ENCODE data around the gene MRPS2.
"Not testable (repeated sequence)": the region's sequence is repeated elsewhere in the genome, so short reads cannot be mapped to it uniquely, and the experiment has no call there.

The MRPS2 gene

GRCh38 chr9:135499326-135500070 is 984 bp upstream of the MRPS2 start:
- peak; percentile 74 to 82 for DNase-seq (ENCODE audit: low read depth in 2 of 2)

GRCh38 chr9:135500071-135500524 is 384 bp upstream of the MRPS2 start:
- no peak for DNase-seq (ENCODE audit: low read depth in 2 of 2)

- DNase-seq (ENCODE audit: low read depth in 2 of 2) = no peak
Observed at GRCh38 chr9:135501261-135502167, 1.0 kb downstream of the MRPS2 start.

GRCh38 chr9:135502168-135502872 is 1.8 kb downstream of the MRPS2 start:
- DNase-seq (ENCODE audit: low read depth in 2 of 2) = no peak

GRCh38 chr9:135502873-135503321 is 2.4 kb downstream of the MRPS2 start:
- DNase-seq (ENCODE audit: low read depth in 2 of 2) = no peak

GRCh38 chr9:135503371-135504261 is 3.1 kb downstream of the MRPS2 start:
- DNase-seq (ENCODE audit: low read depth in 2 of 2) = no peak

GRCh38 chr9:135504262-135505243 is 4.1 kb downstream of the MRPS2 start:
- peak; percentile 30 to 37 for DNase-seq (ENCODE audit: low read depth in 2 of 2)

- DNase-seq (ENCODE audit: low read depth in 2 of 2) = no peak
Observed at GRCh38 chr9:135505406-135506187, 5.1 kb downstream of the MRPS2 start.

- DNase-seq (ENCODE audit: low read depth in 2 of 2) = no peak
Observed at GRCh38 chr9:135506327-135507103, 6.0 kb downstream of the MRPS2 start.

GRCh38 chr9:135507104-135508035 is 6.9 kb downstream of the MRPS2 start:
- no peak for DNase-seq (ENCODE audit: low read depth in 2 of 2)

GRCh38 chr9:135508211-135508820 is 7.8 kb downstream of the MRPS2 start:
- no peak for DNase-seq (ENCODE audit: low read depth in 2 of 2)

- no peak for DNase-seq (ENCODE audit: low read depth in 2 of 2)
Observed at GRCh38 chr9:135509458-135509857, 9.0 kb downstream of the MRPS2 start.

- DNase-seq (ENCODE audit: low read depth in 2 of 2) = no peak
Observed at GRCh38 chr9:135512241-135512603, 11.7 kb downstream of the MRPS2 start.

- DNase-seq (ENCODE audit: low read depth in 2 of 2) = no peak
Observed at GRCh38 chr9:135512904-135513303, 12.4 kb downstream of the MRPS2 start.

- DNase-seq (ENCODE audit: low read depth in 2 of 2) = no peak
Observed at GRCh38 chr9:135513351-135513846, 12.9 kb downstream of the MRPS2 start.

- not testable (repeated sequence) for DNase-seq (ENCODE audit: low read depth in 2 of 2)
Observed at GRCh38 chr9:135513906-135514305, 13.4 kb downstream of the MRPS2 start.

Measured in stimulated activated CD8-positive, alpha-beta memory T cell treated with anti-CD3 and anti-CD28 coated beads, Interleukin-15, amount 100 ng/mL, for 48 hours (primary cell).